HEK293 (cell line): ENCODE measurements around the gene SAC3D1.
"Not testable (repeated sequence)": the region's sequence is repeated elsewhere in the genome, so short reads cannot be mapped to it uniquely, and the experiment has no call there.

ENCODE experiments used
- CTCF ChIA-PET: fragments of 350-600 bp; formaldehyde crosslinking; extraction: SDS; loops from one replicate; lab custom pipeline; 2021; ENCODE audit warnings: antibody characterized with exemption; lab: Yijun Ruan, JAX
- POLR2A ChIA-PET: fragments of 300-600 bp; formaldehyde crosslinking; extraction: SDS; loops from one replicate; lab custom pipeline; 2020; ENCODE audit warnings: antibody characterized with exemption, inconsistent platforms; lab: Yijun Ruan, JAX
- H3K27ac ChIP-seq: fragments of 200-500 bp; sonication (Bioruptor generic); 2 replicates; pipeline ENCODE4 v1.5.1; 2014; ENCODE audit warnings: low read depth, low read length, control low read depth, inconsistent platforms; ENCODE audit errors: extremely low read depth
- H3K36me3 ChIP-seq, 2 experiments: fragments of 200-500 bp in 1 of 2; sonication (Bioruptor generic) in 1 of 2; 1 replicate in 1 of 2; 2 replicates in 1 of 2; pipeline ENCODE4 v1.5.1; 2014 to 2017; ENCODE audit warnings: inconsistent platforms in 2 of 2, low read length in 2 of 2; ENCODE audit not compliant: control insufficient read depth in 2 of 2, insufficient read depth in 1 of 2
- H3K4me1 ChIP-seq: fragments of 200-500 bp; sonication (Bioruptor generic); 2 replicates; pipeline ENCODE4 v1.5.1; 2014; ENCODE audit warnings: mild to moderate bottlenecking, low read length, inconsistent platforms; ENCODE audit not compliant: control insufficient read depth, insufficient read depth
- H3K4me3 ChIP-seq: 2 replicates; pipeline ENCODE4 v1.5.1; 2011; ENCODE audit warnings: low read depth, mild to moderate bottlenecking, control low read depth, low read length, moderate library complexity
- H3K9me3 ChIP-seq: fragments of 200-500 bp; sonication (Bioruptor generic); 2 replicates; pipeline ENCODE4 v1.5.1; 2014; ENCODE audit warnings: low read depth, low read length, inconsistent platforms; ENCODE audit not compliant: control insufficient read depth, insufficient read depth
- BCL11A ChIP-seq: fragments of 450-650 bp; formaldehyde crosslinking; IDR thresholded peaks from 2 replicates; pipeline ENCODE4 v1.5.1; 2016; ENCODE audit warnings: low read depth, missing biosample characterization, missing genetic modification characterization
- INSM2 ChIP-seq: fragments of 450-650 bp; formaldehyde crosslinking; IDR thresholded peaks from 2 replicates; pipeline ENCODE4 v1.5.1; 2016; ENCODE audit warnings: missing biosample characterization, missing genetic modification characterization
- PRDM10 ChIP-seq: fragments of 450-650 bp; formaldehyde crosslinking; IDR thresholded peaks from 2 replicates; pipeline ENCODE4 v1.5.1; 2016; ENCODE audit warnings: missing biosample characterization, missing genetic modification characterization
- ZBTB17 ChIP-seq: fragments of 450-650 bp; formaldehyde crosslinking; IDR thresholded peaks from 2 replicates; pipeline ENCODE4 v1.5.1; 2016; ENCODE audit warnings: missing biosample characterization, missing genetic modification characterization
- ZNF146 ChIP-seq: fragments of 450-650 bp; formaldehyde crosslinking; IDR thresholded peaks from 2 replicates; pipeline ENCODE4 v1.5.1; 2016; ENCODE audit warnings: missing biosample characterization, missing genetic modification characterization
- ZNF157 ChIP-seq: fragments of 450-650 bp; formaldehyde crosslinking; IDR thresholded peaks from 2 replicates; pipeline ENCODE4 v1.5.1; 2016; ENCODE audit warnings: missing biosample characterization, missing genetic modification characterization
- ZNF248 ChIP-seq: fragments of 450-650 bp; formaldehyde crosslinking; IDR thresholded peaks from 2 replicates; pipeline ENCODE4 v1.5.1; 2017; ENCODE audit warnings: missing biosample characterization, missing genetic modification characterization
- ZNF350 ChIP-seq: fragments of 450-650 bp; formaldehyde crosslinking; IDR thresholded peaks from 2 replicates; pipeline ENCODE4 v1.5.0; 2017; ENCODE audit warnings: missing biosample characterization, mild to moderate bottlenecking, missing genetic modification characterization
- ZNF354C ChIP-seq: fragments of 450-650 bp; formaldehyde crosslinking; IDR thresholded peaks from 2 replicates; pipeline ENCODE4 v1.5.1; 2016; ENCODE audit warnings: missing biosample characterization, missing genetic modification characterization, low read depth, borderline replicate concordance
- ZNF513 ChIP-seq: fragments of 450-650 bp; IDR thresholded peaks from 2 replicates; pipeline ENCODE4 v1.5.1; 2018; ENCODE audit warnings: missing biosample characterization, missing genetic modification characterization
- ZNF514 ChIP-seq: fragments of 450-650 bp; formaldehyde crosslinking; IDR thresholded peaks from 2 replicates; pipeline ENCODE4 v1.5.1; 2016; ENCODE audit warnings: missing biosample characterization, missing genetic modification characterization
- ZSCAN23 ChIP-seq: fragments of 450-650 bp; formaldehyde crosslinking; IDR thresholded peaks from 2 replicates; pipeline ENCODE4 v1.5.1; 2016; ENCODE audit warnings: missing biosample characterization, missing genetic modification characterization

The SAC3D1 gene

GRCh38 chr11:65021003-65021402 lies 20.0 kb upstream of the SAC3D1 start:
- Histone ChIP-seq H3K36me3 (peaks cover 0 to 54% of the 10 kb centered on the region in 2 experiments; a peak in 2 of 3 replicates), H3K4me3 (no peak overlapping the region), H3K27ac (no peak overlapping the region), H3K4me1 (no peaks in the 10 kb centered on the region), H3K9me3 (no peaks in the 10 kb centered on the region)
- TF ChIP-seq INSM2 (tag by site-specific recombination) = no peak
- ChIA-PET POLR2A (no interaction called here), CTCF (no interaction called here)

GRCh38 chr11:65021509-65021908 lies 19.5 kb upstream of the SAC3D1 start:
- Histone ChIP-seq H3K4me3 (no peak overlapping the region), H3K36me3 (peaks cover 0 to 50% of the 10 kb centered on the region in 2 experiments; a peak in 2 of 3 replicates), H3K4me1 (no peaks in the 10 kb centered on the region), H3K27ac (no peak overlapping the region), H3K9me3 (no peaks in the 10 kb centered on the region)
- ChIA-PET POLR2A (interaction anchor here (1.3 kb wide), 1 partner anchor 8 kb away, joined by 3 read pairs; no protein-coding TSS in a partner anchor), CTCF (interaction anchor here (0.6 kb wide), 1 partner anchor 1138 kb away, joined by 6 read pairs; no protein-coding TSS in a partner anchor)
- TF ChIP-seq ZNF514 (tag by site-specific recombination) = no peak
- TF ChIP-seq ZSCAN23 (tag by site-specific recombination) = no peak
- no peak for TF ChIP-seq ZNF350 (tag by site-specific recombination)
- TF ChIP-seq ZNF157 (tag by site-specific recombination) = no peak
- no peak for TF ChIP-seq BCL11A (tag by site-specific recombination)
- no peak for TF ChIP-seq ZNF248
- TF ChIP-seq ZBTB17 = no peak
- no peak for TF ChIP-seq ZNF513 (tag by site-specific recombination)
- no peak for TF ChIP-seq ZNF146 (tag by site-specific recombination)
- TF ChIP-seq PRDM10 (tag by site-specific recombination) = no peak
- no peak for TF ChIP-seq ZNF354C (tag by site-specific recombination)

GRCh38 chr11:65023502-65023901 lies 17.5 kb upstream of the SAC3D1 start:
- H3K9me3 ChIP-seq, H3K4me3 ChIP-seq, H3K4me1 ChIP-seq, H3K27ac ChIP-seq: not testable (repeated sequence)
- POLR2A ChIA-PET = interaction anchor here (0.7 kb wide), 1 partner anchor 88 kb away, joined by 5 read pairs; the partner anchor contains the start of gene TM7SF2
- CTCF ChIA-PET = interaction anchor here (0.6 kb wide), 1 partner anchor 135 kb away, joined by 3 read pairs; no protein-coding TSS in a partner anchor
- peaks cover 0 to 31% of the 10 kb centered on the region in 2 experiments; a peak in 2 of 3 replicates for H3K36me3 ChIP-seq
